ENCODE results near the gene SEMA3E.

GRCh38 chr7:83467493-83467892 is 181.4 kb downstream of the SEMA3E start:
- TF ChIP-seq CTCF (IDR thresholded peaks at IDR 0.05) (no peak), POLR2A (IDR thresholded peaks at IDR 0.05) (no peak)
